GM21423 (cell line): ENCODE data around the gene TRMT10A.

Experiments
- ATAC-seq: cut with Tn5 transposase; IDR thresholded peaks from one replicate; pipeline ENCODE4 v1.9.1; 2021; ENCODE audit warnings: mild to moderate bottlenecking, moderate library complexity; ENCODE audit not compliant: unreplicated experiment

Gene TRMT10A, protein sequence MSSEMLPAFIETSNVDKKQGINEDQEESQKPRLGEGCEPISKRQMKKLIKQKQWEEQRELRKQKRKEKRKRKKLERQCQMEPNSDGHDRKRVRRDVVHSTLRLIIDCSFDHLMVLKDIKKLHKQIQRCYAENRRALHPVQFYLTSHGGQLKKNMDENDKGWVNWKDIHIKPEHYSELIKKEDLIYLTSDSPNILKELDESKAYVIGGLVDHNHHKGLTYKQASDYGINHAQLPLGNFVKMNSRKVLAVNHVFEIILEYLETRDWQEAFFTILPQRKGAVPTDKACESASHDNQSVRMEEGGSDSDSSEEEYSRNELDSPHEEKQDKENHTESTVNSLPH

DNA sequence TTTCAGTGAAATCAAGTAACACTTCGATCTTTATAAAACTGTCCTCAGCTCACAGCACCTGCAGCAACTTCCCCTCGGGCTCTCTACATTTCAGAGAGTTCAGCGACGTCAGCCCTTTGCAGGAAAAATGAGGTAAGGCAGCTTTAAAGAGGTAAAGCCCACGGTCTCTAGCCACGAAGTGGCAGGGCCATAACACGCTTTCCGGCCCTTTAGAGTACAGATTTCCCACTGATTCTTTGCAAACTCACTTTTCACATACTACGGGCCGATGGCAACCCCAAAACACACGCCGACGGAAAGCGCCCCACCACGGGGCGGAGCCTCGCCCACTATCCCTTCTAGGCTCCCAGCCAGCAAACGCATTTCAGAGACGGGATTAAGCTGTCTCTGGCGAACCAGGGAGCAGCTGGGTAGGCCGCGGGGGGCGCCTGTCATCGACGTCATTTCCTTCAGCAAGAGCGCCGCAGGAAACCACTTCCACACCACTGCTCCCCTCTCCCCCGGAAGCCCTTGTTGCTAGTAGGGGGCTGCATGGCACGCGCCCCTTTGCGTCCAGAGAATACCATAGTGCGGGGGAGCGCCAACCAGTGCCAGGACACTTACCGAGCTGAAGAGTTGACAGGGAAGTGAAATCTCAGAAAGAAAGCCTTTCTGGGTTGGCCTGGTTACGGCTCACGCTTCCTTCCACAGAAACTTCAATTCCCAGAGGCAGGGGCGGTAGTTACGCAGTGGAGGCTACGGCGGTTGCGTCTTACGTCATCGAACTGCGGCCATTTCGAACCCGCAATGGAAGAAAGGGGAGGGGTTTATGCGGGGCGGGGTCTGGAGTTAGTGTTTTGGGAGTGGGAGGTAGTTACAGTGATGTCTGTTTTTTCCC is at the start of gene TRMT10A:
Gene TRMT10A, minus strand, starts transcription at position 730 of the 877 bp plus-strand sequence. CDS start 4,701 bp downstream, outside the sequence.
- peak; percentile 94 for ATAC-seq

DNA sequence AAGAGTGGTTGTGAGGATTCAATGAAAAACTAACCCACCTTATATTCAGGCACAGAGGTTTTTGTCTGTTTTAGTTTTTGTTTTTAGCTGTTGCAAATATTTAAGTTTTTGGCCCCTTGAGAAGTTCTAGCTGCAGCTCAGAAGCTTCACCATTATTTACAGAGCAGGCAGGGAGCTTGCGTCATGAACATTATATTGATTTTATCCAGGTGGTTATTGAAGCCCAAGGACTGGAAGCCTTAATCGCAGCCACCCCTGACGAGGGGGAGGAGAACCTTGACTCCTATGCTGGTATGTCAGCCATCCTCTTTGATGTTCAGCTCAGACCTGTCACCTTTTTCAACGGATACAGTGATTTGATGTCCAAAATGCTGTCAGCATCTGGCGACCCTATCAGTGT is 48.9 kb upstream of the TRMT10A start:
- no peak for ATAC-seq

DNA sequence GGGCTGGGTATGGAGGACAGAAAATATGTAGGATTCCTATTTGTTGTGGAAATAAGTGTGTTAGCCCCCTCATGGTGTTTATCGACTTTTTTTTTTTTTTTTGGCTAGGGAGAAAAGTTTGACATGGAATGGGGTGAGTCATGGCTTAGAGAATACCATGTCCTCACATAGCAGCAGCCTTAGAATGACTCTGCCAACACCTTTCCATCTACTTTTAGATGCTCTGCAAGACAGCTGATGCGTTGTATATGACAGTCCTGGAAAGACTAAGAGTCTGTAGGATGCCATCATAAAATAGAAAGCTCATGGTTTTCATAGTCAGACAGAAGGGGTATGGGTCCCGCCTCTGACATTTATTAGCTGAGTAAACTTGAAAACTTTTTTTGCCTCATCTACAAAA is 48.4 kb upstream of the TRMT10A start:
- no peak for ATAC-seq

DNA sequence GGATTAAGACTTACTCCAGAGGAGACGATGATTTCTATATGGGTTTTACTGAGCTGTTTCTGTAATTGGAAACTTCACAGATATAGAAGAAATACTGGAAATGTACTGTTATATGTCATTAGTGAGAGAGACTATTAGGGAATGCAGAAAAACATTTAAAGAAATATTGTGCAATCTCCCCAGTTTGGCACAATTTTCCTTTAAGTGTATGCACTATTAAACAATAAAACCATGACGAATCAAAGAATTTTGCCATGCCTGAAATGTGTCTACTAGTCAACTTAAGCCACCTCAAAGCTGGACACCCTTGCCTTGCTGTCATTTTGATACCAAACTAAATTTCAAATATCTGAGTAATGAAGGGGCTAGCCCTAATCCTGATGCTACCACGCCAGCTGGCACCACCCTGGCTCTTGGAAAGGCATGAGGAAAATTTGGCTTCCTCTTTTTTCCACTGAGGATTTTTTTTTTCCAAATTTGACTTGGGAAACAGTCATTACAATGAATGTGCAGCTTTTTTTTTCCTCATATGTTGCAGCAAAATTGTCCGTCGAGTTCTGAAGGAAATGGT is 46.9 kb upstream of the TRMT10A start:
- no peak for ATAC-seq

DNA sequence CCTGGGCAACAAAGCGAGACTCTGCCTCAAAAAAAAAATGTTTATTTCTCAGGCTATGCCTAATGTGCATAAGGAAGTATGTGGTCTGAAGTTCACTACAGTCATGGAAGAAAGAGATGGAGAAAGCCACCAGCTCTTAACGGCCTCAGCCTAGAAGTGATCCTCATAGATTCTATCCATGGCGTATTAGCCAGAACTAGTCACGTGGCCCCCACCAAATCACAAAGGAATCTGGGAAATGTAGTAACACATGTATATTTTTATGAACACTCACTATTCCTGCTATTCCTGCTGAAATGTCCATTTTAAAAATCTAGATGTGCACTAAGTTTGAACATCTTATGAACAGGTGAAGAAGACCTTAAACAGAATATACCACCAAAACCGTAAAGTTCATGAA is 44.6 kb upstream of the TRMT10A start:
- no peak for ATAC-seq

DNA sequence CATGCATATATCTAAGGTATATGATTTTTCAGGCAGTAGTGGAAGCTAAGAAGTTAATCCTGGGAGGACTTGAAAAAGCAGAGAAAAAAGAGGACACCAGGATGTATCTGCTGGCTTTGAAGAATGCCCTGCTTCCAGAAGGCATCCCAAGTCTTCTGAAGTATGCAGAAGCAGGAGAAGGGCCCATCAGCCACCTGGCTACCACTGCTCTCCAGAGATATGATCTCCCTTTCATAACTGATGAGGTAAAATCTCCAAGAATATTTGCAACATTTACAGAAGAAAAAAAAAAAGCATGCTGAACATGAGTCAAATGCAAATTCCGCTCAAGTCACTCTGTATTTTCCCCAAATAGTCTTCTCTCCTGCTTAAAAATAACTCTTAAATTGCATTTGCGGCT is 42.9 kb upstream of the TRMT10A start:
- no peak for ATAC-seq

DNA sequence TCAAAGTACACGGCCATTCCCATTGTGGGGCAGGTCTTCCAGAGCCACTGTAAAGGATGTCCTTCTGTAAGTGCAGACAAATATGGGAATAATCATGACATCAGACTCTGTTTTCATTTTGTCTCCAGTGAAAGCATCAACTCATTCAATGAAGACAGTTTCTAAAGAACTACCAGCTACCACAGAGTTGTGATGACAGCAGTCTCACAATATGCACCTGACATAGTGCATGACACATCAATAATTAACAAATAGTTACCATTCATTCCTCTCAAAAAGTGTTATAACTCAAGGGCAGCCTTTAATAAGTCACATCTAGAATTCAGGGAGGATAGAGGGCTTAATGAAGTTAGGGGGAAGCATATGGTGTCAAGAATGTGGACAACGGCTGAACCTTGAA is 31.0 kb upstream of the TRMT10A start:
- no peak for ATAC-seq

DNA sequence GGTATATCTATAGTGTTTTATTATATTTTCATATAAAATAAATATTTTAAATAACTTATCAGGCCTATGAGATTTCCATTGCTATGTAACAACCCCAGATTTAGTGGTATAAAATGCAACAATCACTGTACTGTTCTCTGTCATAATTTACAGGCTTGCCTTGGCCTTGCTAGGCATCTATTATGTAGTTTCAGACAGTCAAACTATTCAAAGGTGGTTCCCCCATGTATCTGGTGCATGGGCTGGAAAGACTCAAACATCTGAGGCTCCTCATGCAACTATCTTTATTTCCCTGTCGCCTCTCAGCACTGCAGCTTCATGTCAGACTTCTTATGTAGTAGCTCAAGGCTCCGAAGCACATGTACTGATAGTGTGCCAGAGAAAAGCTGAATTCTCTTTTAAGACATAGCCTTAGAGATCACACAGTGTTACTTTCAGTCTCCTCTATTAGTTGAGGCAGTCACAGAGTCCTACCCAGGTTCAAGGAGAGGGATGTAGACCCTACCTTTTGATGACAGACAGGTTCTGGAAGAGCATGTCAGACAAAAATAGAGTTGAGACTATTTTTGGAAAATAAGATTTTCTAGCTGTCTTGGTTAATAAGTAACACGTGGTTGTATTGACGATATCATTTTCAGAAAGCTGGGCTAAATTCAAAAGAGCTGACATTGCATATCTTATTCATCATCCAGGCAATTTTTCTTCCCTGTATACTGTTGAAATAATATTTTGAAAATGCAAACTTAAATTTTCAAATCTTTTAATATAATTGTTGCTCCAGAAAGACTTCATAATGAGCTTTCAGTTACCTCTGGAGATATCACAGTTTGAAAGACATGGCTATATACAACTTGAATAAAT is 30.2 kb upstream of the TRMT10A start:
- ATAC-seq: peak; percentile 70

DNA sequence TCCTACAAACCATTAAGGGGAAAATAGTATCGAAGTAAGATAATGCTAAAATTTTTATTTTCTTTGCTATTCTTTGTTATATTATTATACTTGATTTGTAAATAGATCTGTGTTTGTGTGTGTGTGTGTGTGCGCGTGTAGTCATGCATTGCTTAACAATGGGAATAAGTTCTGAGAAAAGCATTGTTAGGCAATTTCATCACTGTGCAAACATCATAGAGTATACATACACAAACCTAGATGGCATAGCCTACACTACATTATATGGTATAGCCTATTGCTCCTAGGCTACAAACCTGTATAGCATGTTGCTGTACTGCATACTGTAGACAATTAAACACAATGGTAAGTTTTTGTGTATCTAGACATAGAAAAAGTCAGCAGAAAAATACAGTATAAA is 27.9 kb upstream of the TRMT10A start:
- no peak for ATAC-seq

DNA sequence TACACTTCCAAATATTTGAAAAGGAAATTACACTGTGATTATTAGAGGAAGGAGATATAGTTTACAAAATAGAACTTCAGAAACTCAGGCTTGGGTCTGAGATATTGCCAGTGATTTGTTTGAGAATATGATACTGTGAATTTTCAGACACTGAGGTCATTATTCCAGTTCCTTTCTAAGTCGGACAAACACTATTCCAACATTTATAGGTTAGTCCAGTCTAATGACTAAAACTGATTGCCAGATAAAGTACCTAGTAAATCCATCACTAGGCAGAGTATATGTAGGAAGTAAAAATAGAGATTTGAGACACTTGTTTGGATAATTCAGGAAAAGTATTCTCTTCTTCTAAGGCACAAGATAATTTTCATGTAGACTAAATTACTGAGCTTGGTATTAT is 24.0 kb upstream of the TRMT10A start:
- no peak for ATAC-seq

DNA sequence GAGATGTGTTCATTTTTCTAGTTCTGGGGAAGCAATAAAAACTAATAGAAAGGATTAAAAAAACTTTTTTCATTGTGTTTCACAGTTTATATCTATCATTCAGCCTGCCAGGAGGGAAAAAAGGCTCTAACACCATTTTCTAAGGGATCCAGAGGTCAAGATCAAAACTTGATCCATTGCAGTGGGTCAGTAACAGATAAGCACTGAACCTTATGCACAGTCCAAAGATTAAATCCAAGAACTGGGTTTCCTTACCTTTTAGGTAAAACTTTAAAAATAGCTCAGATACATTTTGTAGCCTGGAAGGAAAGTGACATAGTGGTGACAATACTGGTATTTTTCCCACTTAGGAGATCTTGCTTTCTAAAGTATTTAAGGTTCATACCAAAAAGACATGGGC is 23.5 kb upstream of the TRMT10A start:
- ATAC-seq: no peak

DNA sequence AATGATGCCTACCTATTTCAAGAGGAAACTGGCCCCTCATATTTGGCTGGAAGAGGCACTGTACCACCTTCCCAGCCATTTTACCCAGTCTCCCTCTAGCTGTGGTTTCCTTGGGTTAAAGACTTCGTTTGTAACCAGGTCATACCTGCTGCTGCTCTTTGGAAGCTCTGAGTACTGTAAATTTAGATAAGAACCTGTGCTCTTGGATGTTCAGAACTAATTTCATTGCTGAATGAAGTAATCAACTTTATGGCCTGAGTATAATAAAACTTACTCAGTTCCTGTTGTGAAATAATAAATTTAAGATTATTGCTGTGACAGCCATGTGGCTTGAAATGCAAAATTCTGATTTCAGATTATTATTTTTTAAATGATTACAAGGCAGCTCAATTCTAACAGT is 23.0 kb upstream of the TRMT10A start:
- no peak for ATAC-seq

DNA sequence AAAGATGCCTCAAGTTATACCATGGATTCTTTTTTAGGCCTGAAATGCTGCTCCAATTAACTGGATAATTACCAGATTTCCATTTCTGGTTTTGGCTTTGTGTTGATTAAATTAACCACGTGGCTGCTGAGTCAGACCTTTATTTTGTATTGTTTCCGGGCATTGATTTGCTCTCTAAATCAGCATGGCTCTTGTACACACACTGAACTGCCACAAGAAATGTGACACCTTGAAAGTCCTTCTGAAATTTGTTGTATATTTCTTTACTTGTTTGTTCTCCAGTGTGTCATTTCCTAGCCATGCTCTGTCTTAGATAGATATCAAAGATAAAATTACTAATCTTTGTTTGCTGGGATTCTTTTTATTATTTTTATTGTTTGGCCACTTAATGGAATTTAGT is 22.5 kb upstream of the TRMT10A start:
- ATAC-seq: no peak

DNA sequence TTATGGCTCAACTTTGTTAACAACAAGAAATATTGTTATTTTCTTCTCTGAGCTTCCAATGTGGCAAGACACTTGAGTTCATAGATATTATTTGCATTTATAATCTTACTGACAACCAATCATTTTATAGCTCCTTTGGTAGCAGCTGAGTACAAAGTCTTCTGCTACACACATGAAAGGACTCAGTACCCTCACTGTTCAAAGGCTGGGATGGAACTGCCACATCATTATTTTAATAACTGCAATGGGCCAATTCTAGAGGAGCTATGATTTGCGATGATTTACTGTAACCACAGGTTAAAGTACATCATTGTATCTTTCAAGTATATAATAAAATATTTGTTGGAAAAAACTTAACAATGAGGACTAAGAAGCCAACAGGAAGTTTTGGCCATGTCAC is 21.7 kb upstream of the TRMT10A start:
- ATAC-seq: no peak

DNA sequence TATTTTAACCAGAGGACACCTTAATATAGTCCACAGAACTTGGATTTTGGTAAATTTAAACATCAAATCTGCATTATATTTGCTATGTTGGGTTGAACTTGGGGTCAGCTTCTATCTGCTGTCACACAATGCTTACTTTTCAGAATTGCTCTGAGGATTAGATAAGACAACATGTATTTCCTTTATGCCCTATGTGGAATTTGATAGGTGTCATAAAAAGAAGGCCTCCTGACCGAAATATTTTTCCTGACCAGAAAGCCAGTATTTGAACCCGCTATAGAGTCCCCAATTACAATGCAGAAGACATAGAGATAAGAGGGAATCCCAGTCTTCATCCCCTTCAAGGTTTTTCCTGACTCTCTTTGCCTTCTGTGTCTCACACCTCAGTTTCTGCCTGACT is 14.9 kb upstream of the TRMT10A start:
- ATAC-seq: no peak

DNA sequence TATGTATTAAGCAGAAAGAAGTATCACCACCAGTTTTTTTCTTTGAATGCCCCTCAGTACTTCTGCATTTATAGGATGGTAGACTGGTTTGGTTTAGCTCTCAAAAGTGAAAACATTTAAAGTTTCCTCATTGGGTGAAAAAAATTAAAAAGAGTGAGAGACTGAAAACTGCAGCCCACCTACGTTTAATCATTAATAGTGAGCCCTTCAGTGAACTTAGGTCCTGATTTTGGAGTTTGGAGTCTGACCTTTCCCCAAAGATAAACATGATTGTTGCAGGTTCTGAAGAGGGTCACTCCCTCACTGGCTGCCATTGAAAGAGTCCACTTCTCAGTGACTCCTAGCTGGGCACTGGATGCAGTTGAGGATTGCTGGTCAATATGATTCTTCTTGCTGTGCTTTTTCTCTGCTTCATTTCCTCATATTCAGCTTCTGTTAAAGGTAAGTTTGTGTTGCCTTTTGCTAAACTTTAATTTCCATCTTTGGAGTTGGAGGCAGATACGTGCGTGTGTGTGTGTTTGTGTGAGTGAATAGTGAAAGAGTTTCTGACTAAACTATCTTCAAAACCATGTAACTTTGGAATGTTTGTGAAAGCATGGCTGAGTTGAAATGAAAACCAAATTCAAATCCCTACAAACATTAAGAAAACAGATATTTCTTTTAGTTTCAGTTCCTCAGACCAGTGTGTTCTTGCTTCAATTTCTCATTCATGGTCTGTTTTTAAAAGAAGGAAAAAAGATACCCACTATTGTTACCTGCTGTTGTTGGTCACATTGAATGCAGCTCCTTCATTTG is 10.9 kb upstream of the TRMT10A start, which contains the start of gene MTTP:
Gene MTTP, plus strand, starts transcription at position 295 of the 795 bp plus-strand sequence. Its CDS starts 86 bp downstream, at position 381.
- ATAC-seq: peak; percentile 78

DNA sequence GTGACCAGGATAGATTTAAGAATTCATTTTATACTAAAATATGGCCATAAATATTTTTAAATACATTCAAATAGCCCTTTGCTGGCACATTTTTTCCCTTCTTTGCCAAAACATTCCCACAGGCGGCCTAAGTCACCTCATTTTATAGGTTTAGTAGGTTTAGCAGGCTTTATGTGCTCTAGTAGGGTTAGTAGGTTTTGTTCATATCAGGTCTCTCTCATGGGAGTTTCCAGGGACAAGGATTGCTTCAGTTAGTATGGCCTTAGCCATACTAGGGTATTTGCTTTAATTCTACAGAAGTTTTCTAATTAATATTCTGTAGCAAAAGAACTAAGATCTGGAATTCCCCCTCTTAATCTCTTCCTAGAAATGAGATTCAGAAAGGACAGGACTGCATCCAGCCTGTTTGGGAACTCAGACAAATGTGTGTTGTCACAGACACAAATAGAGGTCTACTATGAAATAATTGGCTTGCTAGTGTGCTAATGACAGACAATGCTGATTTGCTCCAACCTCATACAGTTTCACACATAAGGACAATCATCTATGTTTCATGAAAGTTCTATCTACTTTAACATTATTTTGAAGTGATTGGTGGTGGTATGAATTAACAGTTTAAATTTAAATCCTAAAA is 10.0 kb upstream of the TRMT10A start:
- no peak for ATAC-seq

DNA sequence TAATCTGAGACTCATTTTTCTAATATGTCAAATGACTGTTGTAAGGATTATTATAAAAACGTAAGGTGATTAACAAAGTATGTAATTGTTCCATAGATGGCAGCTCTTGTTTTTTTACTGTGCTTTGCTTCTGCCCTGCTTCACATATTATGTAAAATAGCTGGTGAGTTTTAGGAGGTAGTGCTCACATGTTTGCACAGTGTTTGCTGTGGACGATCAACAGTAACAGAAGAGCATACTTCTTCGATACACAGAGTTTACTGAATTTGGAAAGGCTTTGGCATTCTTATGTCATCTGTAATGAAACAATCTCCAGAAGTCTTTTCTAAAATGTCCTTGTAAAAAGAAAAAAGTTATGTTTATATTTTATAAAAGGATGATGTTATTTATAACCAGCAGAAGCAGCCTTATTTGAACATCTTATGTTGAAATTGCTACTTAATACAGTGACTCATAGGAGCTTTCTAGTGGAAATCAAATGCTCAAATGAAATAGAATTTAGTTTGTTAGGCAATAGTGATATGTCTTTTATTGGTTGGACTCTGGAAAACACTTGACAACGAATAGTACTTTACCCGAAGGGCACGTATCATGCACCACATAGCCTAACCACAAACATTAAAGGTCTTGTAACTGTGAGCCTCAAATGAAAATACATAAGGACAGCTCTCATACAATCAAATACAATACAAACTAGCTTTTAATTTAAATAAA is 8.8 kb upstream of the TRMT10A start:
- ATAC-seq: no peak

DNA sequence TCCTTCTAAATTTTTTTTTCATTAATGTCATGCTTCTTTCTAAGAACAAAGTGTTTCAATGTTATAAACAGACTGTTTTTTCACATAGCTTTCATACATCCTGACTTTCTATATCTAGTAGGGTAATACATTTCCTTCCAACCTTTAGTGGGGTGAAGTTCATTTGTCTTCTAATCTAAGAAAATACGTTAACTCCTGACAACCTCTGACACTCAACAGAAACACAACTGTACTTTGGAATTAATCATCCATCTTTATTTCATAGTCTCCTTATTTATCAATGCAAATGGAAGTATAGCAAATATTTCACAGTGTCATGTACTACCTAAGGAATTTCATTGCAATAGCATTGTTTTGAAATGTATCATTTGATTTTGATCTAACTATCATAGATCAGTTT is 8.0 kb upstream of the TRMT10A start:
- no peak for ATAC-seq
